Neutrophil (primary cell): Measurements from ENCODE around the gene ADAMTS17.

Experiments
- H3K27ac ChIP-seq: fragments of 200-600 bp; sonication (generic); 2 replicates; pipeline ENCODE4 v1.5.1; 2016; ENCODE audit warnings: mild to moderate bottlenecking, moderate library complexity
- H3K27me3 ChIP-seq: fragments of 200-600 bp; sonication (generic); 2 replicates; pipeline ENCODE4 v1.6.0; 2016; ENCODE audit warnings: mild to moderate bottlenecking
- H3K36me3 ChIP-seq: fragments of 200-600 bp; sonication (generic); 2 replicates; pipeline ENCODE4 v1.5.1; 2017
- H3K4me1 ChIP-seq, 2 experiments: fragments of 200-600 bp in 1 of 2; sonication (generic) in 1 of 2; 1 replicate in 1 of 2; 2 replicates in 1 of 2; pipeline versions ENCODE4 v1.5.1 to v1.6.1; 2013 to 2016; ENCODE audit warnings: low read depth in 1 of 2, low read length in 1 of 2, mild to moderate bottlenecking in 1 of 2, moderate library complexity in 1 of 2; ENCODE audit not compliant: control insufficient read depth in 1 of 2, insufficient read depth in 1 of 2
- H3K4me3 ChIP-seq, 2 experiments: fragments of 200-600 bp in 1 of 2; sonication (generic) in 1 of 2; 1 replicate in 1 of 2; 2 replicates in 1 of 2; pipeline ENCODE4 v1.5.1; 2013 to 2016; ENCODE audit warnings: low read depth in 1 of 2, low read length in 1 of 2, mild to moderate bottlenecking in 1 of 2, moderate library complexity in 1 of 2
- H3K9me3 ChIP-seq: fragments of 200-600 bp; sonication (generic); 2 replicates; pipeline ENCODE4 v1.5.1; 2016
- CTCF ChIP-seq: fragments of 200-600 bp; sonication (generic); IDR thresholded peaks from 2 replicates; pipeline ENCODE4 v1.5.1; 2016; ENCODE audit warnings: antibody characterized with exemption

Gene ADAMTS17

GRCh38 chr15:100298257-100298656 is 43.5 kb downstream of the ADAMTS17 start:
- no peak for TF ChIP-seq CTCF
- Histone ChIP-seq H3K4me3 (no peak overlapping the region), H3K4me1 (no peaks in the 10 kb centered on the region), H3K36me3 (no peaks in the 10 kb centered on the region), H3K27me3 (no peaks in the 10 kb centered on the region), H3K9me3 (no peaks in the 10 kb centered on the region), H3K27ac (no peak overlapping the region)

- TF ChIP-seq CTCF, result no peak
- H3K36me3 ChIP-seq, result no peaks in the 10 kb centered on the region
- no peaks in the 10 kb centered on the region for H3K27me3 ChIP-seq
- H3K27ac ChIP-seq, result no peak overlapping the region
- no peak overlapping the region for H3K4me3 ChIP-seq
- H3K9me3 ChIP-seq, result no peaks in the 10 kb centered on the region
- H3K4me1 ChIP-seq, result no peaks in the 10 kb centered on the region
Measured at GRCh38 chr15:100297812-100298211, 44.0 kb downstream of the ADAMTS17 start.

- Histone ChIP-seq H3K27ac (no peak overlapping the region), H3K4me3 (no peak overlapping the region), H3K9me3 (no peaks in the 10 kb centered on the region), H3K4me1 (no peaks in the 10 kb centered on the region), H3K27me3 (no peaks in the 10 kb centered on the region), H3K36me3 (no peaks in the 10 kb centered on the region)
- TF ChIP-seq CTCF, result no peak
Measured at GRCh38 chr15:100295939-100296565, 45.7 kb downstream of the ADAMTS17 start.

DNA sequence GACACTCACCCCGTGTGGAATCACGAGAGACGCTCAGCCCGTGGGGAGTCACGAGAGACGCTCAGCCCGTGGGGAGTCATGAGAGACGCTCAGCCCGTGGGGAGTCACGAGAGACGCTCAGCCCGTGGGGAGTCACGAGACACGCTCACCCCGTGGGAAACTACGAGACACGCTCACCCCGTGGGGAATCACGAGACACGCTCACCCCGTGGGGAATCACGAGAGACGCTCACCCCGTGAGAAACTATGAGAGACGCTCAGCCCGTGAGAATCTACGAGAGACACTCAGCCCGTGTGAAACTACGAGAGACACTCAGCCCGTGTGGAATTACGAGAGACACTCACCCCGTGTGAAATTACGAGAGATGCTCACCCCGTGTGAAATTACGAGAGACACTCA is 49.8 kb downstream of the ADAMTS17 start:
- Histone ChIP-seq H3K9me3 (no peaks in the 10 kb centered on the region), H3K27me3 (no peaks in the 10 kb centered on the region), H3K36me3 (no peaks in the 10 kb centered on the region), H3K27ac (no peak overlapping the region), H3K4me3 (no peak overlapping the region), H3K4me1 (no peaks in the 10 kb centered on the region)
- no peak for TF ChIP-seq CTCF

GRCh38 chr15:100291106-100291505 is 50.7 kb downstream of the ADAMTS17 start:
- no peak overlapping the region for H3K4me3 ChIP-seq
- H3K4me1 ChIP-seq, result no peaks in the 10 kb centered on the region
- H3K36me3 ChIP-seq, result no peaks in the 10 kb centered on the region
- H3K27ac ChIP-seq, result no peak overlapping the region
- H3K27me3 ChIP-seq, result no peaks in the 10 kb centered on the region
- no peaks in the 10 kb centered on the region for H3K9me3 ChIP-seq
- TF ChIP-seq CTCF, result no peak
